Heart right ventricle (tissue), 16 donors: ENCODE data around the gene CYB561. TPM values are rescaled to one million over a fixed set of nuclear protein-coding genes. Genes with fewer than 3 reads are reported as not detected.

Experiments used
- ATAC-seq, 8 donors: fragments of 200-7000 bp; cut with Tn5 transposase; one replicate each; pipeline ENCODE4 v1.9.1; 2020; ENCODE audit warnings: mild to moderate bottlenecking in 8 of 8, moderate library complexity in 8 of 8, moderate number of reproducible peaks in 1 of 8
- DNase-seq, 2 donors: peaks; one replicate each; pipeline ENCODE4 v3.0.0-alpha.2; 2020
- H3K27ac ChIP-seq, 10 donors: fragments of 200-600 bp; sonication (generic) in 2 of 10; one replicate each; pipeline versions ENCODE4 v1.5.0 to v1.8.0; 2020 to 2022; ENCODE audit warnings: mild to moderate bottlenecking in 3 of 10
- H3K27me3 ChIP-seq, 7 donors: fragments of 200-600 bp; one replicate each; pipeline ENCODE4 v1.8.0; 2021 to 2022; ENCODE audit warnings: mild to moderate bottlenecking in 2 of 7
- H3K36me3 ChIP-seq, 9 donors: fragments of 200-600 bp; sonication (generic) in 1 of 9; one replicate each; pipeline versions ENCODE4 v1.5.0 to v1.8.0; 2020 to 2022; ENCODE audit warnings: mild to moderate bottlenecking in 2 of 9
- H3K4me1 ChIP-seq, 9 donors: fragments of 200-600 bp; sonication (generic) in 1 of 9; one replicate each; pipeline versions ENCODE4 v1.5.0 to v1.8.0; 2020 to 2022; ENCODE audit warnings: mild to moderate bottlenecking in 4 of 9
- H3K4me3 ChIP-seq, 10 donors: fragments of 200-600 bp; sonication (generic) in 2 of 10; one replicate each; pipeline versions ENCODE4 v1.5.0 to v1.8.0; 2020 to 2022; ENCODE audit warnings: mild to moderate bottlenecking in 7 of 10, moderate library complexity in 2 of 10
- H3K9me3 ChIP-seq, 11 donors: fragments of 200-600 bp in 10 of 11; sonication (generic) in 2 of 11; one replicate each; pipeline versions ENCODE4 v1.5.0 to v1.8.0; 2013 to 2022; ENCODE audit warnings: mild to moderate bottlenecking in 2 of 11, control low read depth in 1 of 11, moderate library complexity in 1 of 11
- WGBS, 2 donors: extraction: QIAGEN DNeasy Blood & Tissue Kit; methylation state at CpG; one replicate each; pipeline ENCODE4 v1.1.7; 2013; ENCODE audit warnings: inconsistent platforms in 1 of 2; 5-methylcytosine and 5-hydroxymethylcytosine counted together
- intact Hi-C, 10 donors: fragments of 100-400 bp; cut with DNase I; formaldehyde crosslinking; loops; one replicate each; pipeline versions ENCODE4 v1.11.1 to v1.14.2; 2022
- polyA plus RNA-seq, 2 donors: library from polyadenylated mRNA; stranded (reverse); fragments of 200-250 nt; gene quantifications; one replicate each; pipeline ENCODE4 v1.2.3, GENCODE V29; 2013
- total RNA-seq, 10 donors: library from RNA; stranded (reverse); fragmentation: NEBNext Ultra II Directional in 3 of 10; extraction: Animal tissue kit (Norgen Biotek cat#: 25700) in 3 of 10; gene quantifications; one replicate each; pipeline versions ENCODE4 v1.2.1 to v1.2.4, GENCODE V29; 2021 to 2023
- TF ChIP-seq, protein P1 (sequence below), 9 donors: fragments of 200-600 bp; sonication (generic) in 2 of 9; IDR thresholded peaks; one replicate each; pipeline versions ENCODE4 v1.5.0 to v1.8.0; 2021 to 2022; ENCODE audit warnings: antibody characterized with exemption in 9 of 9, mild to moderate bottlenecking in 5 of 9, moderate library complexity in 1 of 9
- donor health status: Arrhythmogenic right ventricular cardiomyopathy.
- donor health status: ischemic (EF 13 %, LVEDD 7.1; RV severe dilation, severe dysfunction).
- donor health status: healthy with polysubstance abuse.
- donor health status: DM: no; HTN: yes; CAD: no.
- donor health status: DM: no; HTN: no; CAD: no.
- donor health status: ischemic (EF 25% LVEDD 6.9; RV normal size, moderate dysfunction).
- donor health status: ischemic (EF 25% LVEDD 5.7; RV mildly dilated, moderate dysfunction).
- donor health status: healthy.
- donor health status: DM: yes; HTN: yes; CAD: no.
- donor health status: Ischemic cardiomyopathy.
- donor health status: ischemic (EF 35%, LVEDD 5.7; RV mildly dilated, moderate dysfunction).
- donor health status: nonischemic (EF 11% LVEDD 7.7; RV severe dilation, severe dysfunction).
- donor health status: DM: yes; HTN: yes; CAD: no.
- donor health status: PGD.
- donor health status: ischemic (EF 29% LVEDD 5.4; RV normal size, mild dysfunction).
- donor health status: nonischemic (EF 23%, LVEDD 6.1; RV moderate dilation, normal function).

The CYB561 gene
- total and polyA plus RNA-seq, 12 donors: 5.5 to 22.8 (median 8.5) TPM

GRCh38 chr17:63493411-63493810 is 47.3 kb upstream of the CYB561 start:
- H3K27ac ChIP-seq: no peak overlapping the region
- intact Hi-C loops: loop anchor here in 1 of 10 donors (10.0 kb wide), 1 partner anchor 51 kb away; no protein-coding TSS in a partner anchor
- TF ChIP-seq, protein P1, sequence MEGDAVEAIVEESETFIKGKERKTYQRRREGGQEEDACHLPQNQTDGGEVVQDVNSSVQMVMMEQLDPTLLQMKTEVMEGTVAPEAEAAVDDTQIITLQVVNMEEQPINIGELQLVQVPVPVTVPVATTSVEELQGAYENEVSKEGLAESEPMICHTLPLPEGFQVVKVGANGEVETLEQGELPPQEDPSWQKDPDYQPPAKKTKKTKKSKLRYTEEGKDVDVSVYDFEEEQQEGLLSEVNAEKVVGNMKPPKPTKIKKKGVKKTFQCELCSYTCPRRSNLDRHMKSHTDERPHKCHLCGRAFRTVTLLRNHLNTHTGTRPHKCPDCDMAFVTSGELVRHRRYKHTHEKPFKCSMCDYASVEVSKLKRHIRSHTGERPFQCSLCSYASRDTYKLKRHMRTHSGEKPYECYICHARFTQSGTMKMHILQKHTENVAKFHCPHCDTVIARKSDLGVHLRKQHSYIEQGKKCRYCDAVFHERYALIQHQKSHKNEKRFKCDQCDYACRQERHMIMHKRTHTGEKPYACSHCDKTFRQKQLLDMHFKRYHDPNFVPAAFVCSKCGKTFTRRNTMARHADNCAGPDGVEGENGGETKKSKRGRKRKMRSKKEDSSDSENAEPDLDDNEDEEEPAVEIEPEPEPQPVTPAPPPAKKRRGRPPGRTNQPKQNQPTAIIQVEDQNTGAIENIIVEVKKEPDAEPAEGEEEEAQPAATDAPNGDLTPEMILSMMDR (IDR thresholded peaks at IDR 0.05): no peak
- 94 to 95% methylated on average over 9 of the region's 9 CpGs for WGBS, 2 donors
- no peak overlapping the region for H3K4me3 ChIP-seq
- DNase-seq: no peak
- H3K9me3 ChIP-seq: no peaks in the 10 kb centered on the region
- H3K36me3 ChIP-seq: peaks cover 0 to 81% (median 0%) of the 10 kb centered on the region in 9 donors
- H3K4me1 ChIP-seq: peaks cover 0 to 3% (median 0%) of the 10 kb centered on the region in 9 donors
- peaks cover 0 to 8% (median 0%) of the 10 kb centered on the region in 7 donors for H3K27me3 ChIP-seq
- no peak for ATAC-seq

DNA sequence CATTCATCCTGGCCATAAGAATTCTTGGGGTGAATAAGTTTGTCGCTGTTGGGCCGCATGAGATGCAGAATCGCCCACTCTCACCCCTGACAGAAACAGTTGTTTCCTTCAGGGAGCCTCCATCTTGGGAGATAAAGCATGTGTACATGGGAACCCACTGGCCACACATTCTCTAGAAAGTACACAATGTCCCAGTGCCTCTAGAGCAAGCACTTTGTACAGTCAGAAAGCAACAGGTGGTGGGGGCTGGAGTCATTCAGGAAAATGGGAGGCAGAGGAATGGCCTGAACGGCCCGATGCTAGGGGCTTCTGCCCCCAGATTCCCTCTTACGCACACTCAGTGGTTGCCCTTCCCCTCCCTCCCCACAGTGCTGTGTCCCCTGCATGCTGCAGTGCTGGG is 46.8 kb upstream of the CYB561 start:
- DNase-seq (no peak), ATAC-seq (no peak)
- 93 to 95% methylated on average over 6 of the region's 6 CpGs for WGBS, 2 donors

DNA sequence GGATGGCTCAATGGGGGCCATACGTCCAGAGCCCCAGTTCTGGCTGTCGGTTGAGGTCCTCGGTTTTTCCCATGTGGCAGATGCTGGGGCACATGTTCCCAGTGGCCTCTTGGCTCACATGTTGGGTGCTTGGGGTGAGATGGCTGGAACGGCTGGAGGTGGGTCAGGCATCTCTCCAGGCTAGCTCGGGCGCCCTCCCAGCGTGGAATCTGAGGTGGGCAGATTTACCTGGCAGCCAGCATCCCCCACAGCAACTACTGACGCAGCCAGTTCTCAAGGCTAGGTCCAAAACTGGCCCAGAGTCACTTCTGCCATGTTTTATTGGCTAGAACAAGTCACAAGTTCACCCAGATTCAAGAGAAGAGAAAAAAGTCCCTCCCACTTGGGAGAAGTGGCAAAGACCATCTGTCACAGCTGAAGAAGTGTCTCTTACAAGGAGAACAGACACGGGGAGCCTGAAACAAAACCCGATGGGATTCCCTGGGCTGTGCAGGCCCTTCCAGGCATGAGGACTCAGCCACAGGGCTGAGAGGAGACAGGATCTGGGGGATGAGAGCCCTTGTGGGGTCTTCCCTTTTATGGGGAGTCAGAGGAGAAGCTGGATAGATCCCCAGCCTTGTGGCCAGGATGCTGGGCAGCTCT is 46.0 kb upstream of the CYB561 start:
- Histone ChIP-seq H3K27ac (no peak overlapping the region), H3K4me1 (no peaks in the 10 kb centered on the region), H3K27me3 (peaks cover 0 to 8% (median 0%) of the 10 kb centered on the region in 7 donors), H3K36me3 (peaks cover 0 to 90% (median 0%) of the 10 kb centered on the region in 9 donors), H3K4me3 (no peak overlapping the region), H3K9me3 (no peaks in the 10 kb centered on the region)
- 79 to 81% methylated on average over 10 of the region's 10 CpGs for WGBS, 2 donors
- intact Hi-C loops: loop anchor here in 1 of 10 donors (10.0 kb wide), 1 partner anchor 53 kb away; no protein-coding TSS in a partner anchor
- DNase-seq (no peak), ATAC-seq (no peak)
- TF ChIP-seq, protein P1 (IDR thresholded peaks at IDR 0.05): no peak

More for the DNA sequence above, 46.8 kb upstream of the CYB561 start:
- Histone ChIP-seq H3K36me3 (peaks cover 0 to 86% (median 0%) of the 10 kb centered on the region in 9 donors), H3K27me3 (peaks cover 0 to 8% (median 0%) of the 10 kb centered on the region in 7 donors), H3K27ac (no peak overlapping the region), H3K4me3 (no peak overlapping the region), H3K9me3 (no peaks in the 10 kb centered on the region), H3K4me1 (no peaks in the 10 kb centered on the region)
- TF ChIP-seq, protein P1 (IDR thresholded peaks at IDR 0.05): no peak
- intact Hi-C loops: loop anchor here in 1 of 10 donors (10.0 kb wide), 1 partner anchor 52 kb away; no protein-coding TSS in a partner anchor

DNA sequence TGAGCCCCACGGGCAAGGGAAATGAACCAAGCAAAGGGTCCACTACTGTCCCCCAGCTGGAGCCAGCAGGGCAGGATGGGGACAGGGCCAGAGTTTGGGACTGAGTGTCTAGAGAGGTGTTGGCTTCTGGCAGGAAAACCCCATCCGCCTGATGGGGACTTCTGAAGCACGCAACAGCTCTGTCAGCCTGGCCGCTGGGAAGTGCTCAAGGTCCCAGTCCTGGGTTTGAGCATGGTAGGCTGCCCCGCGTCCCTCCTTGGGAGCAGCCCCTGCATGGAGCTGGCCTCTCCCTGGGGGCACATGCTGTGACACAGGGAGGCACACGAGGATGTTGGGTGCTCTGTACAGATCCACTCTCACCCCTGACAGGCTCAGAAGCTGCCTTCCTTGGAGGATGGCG is 45.3 kb upstream of the CYB561 start:
- intact Hi-C loops: loop anchor here in 1 of 10 donors (10.0 kb wide), 1 partner anchor 53 kb away; no protein-coding TSS in a partner anchor
- TF ChIP-seq, protein P1 (IDR thresholded peaks at IDR 0.05): no peak
- H3K36me3 ChIP-seq: peaks cover 0 to 90% (median 0%) of the 10 kb centered on the region in 9 donors
- no peaks in the 10 kb centered on the region for H3K9me3 ChIP-seq
- DNase-seq (no peak), ATAC-seq (no peak)
- peaks cover 0 to 8% (median 0%) of the 10 kb centered on the region in 7 donors for H3K27me3 ChIP-seq
- H3K4me3 ChIP-seq: no peak overlapping the region
- no peaks in the 10 kb centered on the region for H3K4me1 ChIP-seq
- WGBS, 2 donors: 80 to 81% methylated on average over 8 of the region's 8 CpGs
- no peak overlapping the region for H3K27ac ChIP-seq
